ENCODE data around the gene MAP3K14. TPM values are rescaled to one million over a fixed set of nuclear protein-coding genes. Genes with fewer than 3 reads are reported as not detected.

MAP3K14 gene
- total RNA-seq, 1 experiment from 2014 or later = 9.2 TPM

DNA sequence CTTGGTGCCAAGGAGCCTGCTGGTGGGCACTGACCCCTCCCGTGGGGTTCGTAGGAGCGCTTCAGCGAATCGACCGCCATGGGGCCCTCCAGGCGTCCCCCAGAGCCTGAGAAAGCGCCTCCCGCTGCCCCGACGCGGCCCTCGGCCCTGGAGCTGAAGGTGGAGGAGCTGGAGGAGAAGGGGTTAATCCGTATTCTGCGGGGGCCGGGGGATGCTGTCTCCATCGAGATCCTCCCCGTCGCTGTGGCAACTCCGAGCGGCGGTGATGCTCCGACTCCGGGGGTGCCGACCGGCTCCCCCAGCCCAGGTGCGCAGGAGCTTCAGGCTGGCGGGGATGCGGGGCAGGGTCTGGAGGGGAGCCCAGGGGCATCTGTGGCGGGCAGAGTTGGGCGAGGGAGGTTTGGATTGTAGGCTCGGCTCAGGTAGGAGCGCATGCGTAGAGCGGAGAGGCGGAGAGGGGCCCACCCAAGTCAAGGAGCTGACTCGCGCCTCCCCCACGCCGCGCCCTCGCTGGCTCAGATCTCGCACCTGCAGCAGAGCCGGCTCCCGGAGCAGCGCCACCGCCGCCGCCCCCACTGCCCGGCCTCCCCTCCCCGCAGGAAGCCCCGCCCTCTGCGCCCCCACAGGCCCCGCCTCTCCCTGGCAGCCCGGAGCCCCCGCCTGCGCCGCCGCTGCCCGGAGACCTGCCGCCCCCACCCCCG, 75.3 kb downstream of the MAP3K14 start:
- H3K4me3 Mint-ChIP-seq (ENCODE audit: unreplicated experiment) = no peak overlapping the region
- H3K36me3 Mint-ChIP-seq (ENCODE audit: insufficient read depth, unreplicated experiment) = peaks cover 8% of the 10 kb centered on the region
- no TSS peak for BruUV-seq (replicated peaks)
- no peak overlapping the region for H3K27ac Mint-ChIP-seq (ENCODE audit: low read depth, unreplicated experiment)
- intact Hi-C loops (cut with micrococcal nuclease) = no loop called here
- no peak for DNase-seq (ENCODE audit: unreplicated experiment)
- ChIA-PET POLR2A (interaction anchor here (1.8 kb wide), 1 partner anchor 13 kb away, joined by 5 read pairs; no protein-coding TSS in a partner anchor), CTCF (interaction anchor here (0.6 to 1.5 kb wide), 3 partner anchors 22 to 106 kb away, joined by 3 to 5 read pairs (median 3); partner anchors contain the start of gene ACBD4)
- peaks cover 5% of the 10 kb centered on the region for H3K4me1 Mint-ChIP-seq (ENCODE audit: insufficient read depth, unreplicated experiment)
- no peak for TF ChIP-seq CTCF (IDR thresholded peaks at IDR 0.05; ENCODE audit: unreplicated experiment)
- H3K9me3 Mint-ChIP-seq (ENCODE audit: unreplicated experiment) = no peaks in the 10 kb centered on the region
- no peaks in the 10 kb centered on the region for H3K27me3 Mint-ChIP-seq (ENCODE audit: insufficient read depth, unreplicated experiment)

GRCh38 chr17:45240905-45241327, 75.9 kb downstream of the MAP3K14 start:
- no peaks in the 10 kb centered on the region for H3K27me3 Mint-ChIP-seq (ENCODE audit: insufficient read depth, unreplicated experiment)
- POLR2A ChIA-PET = interaction anchor here (0.6 to 1.8 kb wide), 2 partner anchors 12 to 516 kb away, joined by 3 to 5 read pairs; no protein-coding TSS in a partner anchor
- no peak for TF ChIP-seq CTCF (IDR thresholded peaks at IDR 0.05; ENCODE audit: unreplicated experiment)
- no peak for DNase-seq (ENCODE audit: unreplicated experiment)
- no peaks in the 10 kb centered on the region for H3K4me1 Mint-ChIP-seq (ENCODE audit: insufficient read depth, unreplicated experiment)
- peaks cover 8% of the 10 kb centered on the region for H3K36me3 Mint-ChIP-seq (ENCODE audit: insufficient read depth, unreplicated experiment)
- H3K9me3 Mint-ChIP-seq (ENCODE audit: unreplicated experiment) = no peaks in the 10 kb centered on the region
- CTCF ChIA-PET = interaction anchor here (0.5 to 1.5 kb wide), 2 partner anchors 21 to 147 kb away, joined by 4 to 5 read pairs; no protein-coding TSS in a partner anchor
- BruUV-seq (replicated peaks) = no TSS peak
- H3K4me3 Mint-ChIP-seq (ENCODE audit: unreplicated experiment) = no peak overlapping the region
- no peak overlapping the region for H3K27ac Mint-ChIP-seq (ENCODE audit: low read depth, unreplicated experiment)
- intact Hi-C loops (cut with micrococcal nuclease) = no loop called here

- Mint-ChIP-seq H3K4me1 (ENCODE audit: insufficient read depth, unreplicated experiment) (no peaks in the 10 kb centered on the region), H3K27me3 (ENCODE audit: insufficient read depth, unreplicated experiment) (no peaks in the 10 kb centered on the region), H3K36me3 (ENCODE audit: insufficient read depth, unreplicated experiment) (no peaks in the 10 kb centered on the region), H3K27ac (ENCODE audit: low read depth, unreplicated experiment) (no peak overlapping the region), H3K9me3 (ENCODE audit: unreplicated experiment) (no peaks in the 10 kb centered on the region), H3K4me3 (ENCODE audit: unreplicated experiment) (no peak overlapping the region)
- BruUV-seq (replicated peaks) = no TSS peak
- ChIA-PET CTCF (interaction anchor here (0.6 to 2.3 kb wide), 3 partner anchors 19 to 119 kb away, joined by 3 to 13 read pairs (median 9); partner anchors contain the start of gene ACBD4), POLR2A (no interaction called here)
- intact Hi-C loops (cut with micrococcal nuclease) = no loop called here
- TF ChIP-seq CTCF (IDR thresholded peaks at IDR 0.05; ENCODE audit: unreplicated experiment) = no peak
- no peak for DNase-seq (ENCODE audit: unreplicated experiment)
Observed at GRCh38 chr17:45238155-45238774, 78.6 kb downstream of the MAP3K14 start.

DNA sequence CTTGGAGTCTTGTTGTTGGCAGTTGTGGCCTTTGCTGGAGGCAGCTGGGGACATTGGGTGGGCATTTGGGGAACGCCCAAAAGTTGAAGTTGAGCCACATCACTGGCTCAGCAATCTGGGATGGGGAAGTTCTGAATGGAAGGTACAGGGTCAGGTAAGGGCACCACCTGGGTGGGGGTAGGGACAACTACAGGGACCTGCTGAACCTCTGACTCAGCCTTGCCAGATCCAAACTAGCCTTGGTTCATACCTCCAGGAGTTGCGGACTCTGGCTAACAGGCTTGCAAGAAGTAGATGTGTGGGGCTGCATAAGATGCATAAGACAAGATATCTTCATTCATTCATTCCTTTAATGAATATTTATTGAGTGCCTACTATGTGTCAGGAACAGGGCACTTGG, 79.1 kb downstream of the MAP3K14 start:
- DNase-seq (ENCODE audit: unreplicated experiment) = no peak
- no peaks in the 10 kb centered on the region for H3K4me1 Mint-ChIP-seq (ENCODE audit: insufficient read depth, unreplicated experiment)
- no peak overlapping the region for H3K27ac Mint-ChIP-seq (ENCODE audit: low read depth, unreplicated experiment)
- no TSS peak for BruUV-seq (replicated peaks)
- no peak for TF ChIP-seq CTCF (IDR thresholded peaks at IDR 0.05; ENCODE audit: unreplicated experiment)
- H3K27me3 Mint-ChIP-seq (ENCODE audit: insufficient read depth, unreplicated experiment) = no peaks in the 10 kb centered on the region
- intact Hi-C loops (cut with micrococcal nuclease) = no loop called here
- ChIA-PET CTCF (interaction anchor here (2.3 kb wide), 2 partner anchors 18 to 102 kb away, joined by 9 to 13 read pairs; partner anchors contain the start of gene ACBD4), POLR2A (no interaction called here)
- no peaks in the 10 kb centered on the region for H3K9me3 Mint-ChIP-seq (ENCODE audit: unreplicated experiment)
- H3K36me3 Mint-ChIP-seq (ENCODE audit: insufficient read depth, unreplicated experiment) = no peaks in the 10 kb centered on the region
- H3K4me3 Mint-ChIP-seq (ENCODE audit: unreplicated experiment) = no peak overlapping the region

Data from MCF 10A (cell line).